NCI-H345 treated with DMSO at 0.1 percent for 48 hours (cell line): ENCODE results near the gene TUBB6.

Experiments
- DNase-seq: peaks from one replicate; lab custom pipeline; 2025; ENCODE audit not compliant: unreplicated experiment; lab: John Stamatoyannopoulos, UW

The TUBB6 gene

DNA sequence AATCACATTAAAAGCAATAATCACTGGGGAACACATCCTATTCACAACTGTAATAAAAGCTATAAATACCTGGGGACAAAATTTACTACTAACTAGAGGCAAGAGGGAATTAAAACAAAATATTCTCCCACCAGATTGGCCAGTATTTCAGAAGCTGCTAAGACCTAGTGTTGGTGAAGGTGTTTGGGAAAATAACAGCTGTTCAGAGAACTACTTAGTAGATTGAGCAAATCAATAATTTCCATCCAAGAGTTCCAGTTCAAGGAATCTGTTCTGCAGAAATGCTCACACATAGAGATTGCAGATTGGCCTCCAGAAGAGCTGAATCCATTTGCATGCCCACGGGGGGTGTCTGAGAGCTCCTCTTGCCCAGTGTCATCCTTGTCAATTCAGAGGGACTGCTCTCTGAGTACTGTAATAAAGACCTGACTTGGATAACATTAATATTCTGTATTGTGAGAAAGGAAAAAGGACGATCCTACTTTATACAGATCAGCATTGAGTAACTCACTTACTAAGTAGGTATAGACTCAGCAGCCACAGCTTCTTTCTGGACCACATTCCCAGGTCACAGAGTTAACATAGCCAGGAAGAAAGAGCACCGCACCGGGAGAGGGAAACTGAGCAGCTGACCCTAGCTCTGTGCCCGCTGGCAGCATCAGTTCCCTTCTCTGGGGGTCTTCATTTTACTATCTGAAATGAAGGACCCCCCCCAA is 5.6 kb downstream of the TUBB6 start:
- DNase-seq = no peak

DNA sequence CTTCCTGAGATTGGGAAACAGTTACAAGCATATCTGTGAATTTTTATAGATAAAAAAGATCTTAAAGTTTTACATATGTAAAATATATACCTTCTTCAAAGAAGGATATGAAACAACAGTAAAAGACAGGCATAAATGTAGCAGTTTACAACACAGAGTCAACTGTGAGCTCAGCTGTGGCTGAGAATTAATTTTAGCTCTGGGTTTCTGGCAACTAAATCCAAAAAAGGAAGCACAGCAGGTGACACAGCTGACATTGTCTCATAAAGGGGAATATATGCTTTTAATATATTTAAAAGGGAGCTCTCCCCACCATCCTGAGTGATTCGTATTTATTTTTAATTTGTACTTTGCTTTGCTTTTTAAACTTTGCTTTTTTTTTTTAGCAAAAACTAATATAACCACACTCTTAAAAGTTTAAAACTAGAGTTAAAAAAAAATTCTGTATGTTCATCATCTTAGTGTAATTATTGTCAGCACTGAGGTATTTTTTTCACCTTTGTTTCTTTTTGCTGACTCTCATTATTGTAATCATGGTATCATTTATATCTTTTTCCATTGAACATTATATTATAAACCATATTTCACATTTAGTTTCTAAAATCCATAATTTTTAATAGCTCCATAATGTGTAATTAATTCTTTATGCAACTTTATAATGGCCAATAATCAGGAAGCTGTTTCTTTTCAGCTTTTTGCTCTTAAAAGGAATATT is 6.7 kb downstream of the TUBB6 start:
- DNase-seq = no peak

DNA sequence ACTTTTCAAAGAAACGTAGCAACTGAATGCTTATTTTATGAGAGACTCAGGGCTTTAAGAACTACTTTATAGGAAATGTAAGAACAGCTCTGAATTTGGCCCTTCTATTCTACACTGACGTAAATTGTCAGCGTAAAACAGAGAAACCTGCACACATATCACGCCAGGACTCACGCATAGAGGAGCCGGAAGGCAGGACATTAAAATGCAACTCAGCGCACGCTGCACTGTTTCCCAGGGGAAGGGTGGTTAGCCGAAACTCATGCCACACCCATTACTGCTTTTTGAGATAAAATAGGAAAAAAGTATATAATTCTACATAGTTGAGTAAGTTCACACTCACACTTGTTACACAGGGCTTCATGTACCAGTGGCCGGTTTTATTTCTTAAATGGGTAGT is 7.4 kb downstream of the TUBB6 start:
- DNase-seq = no peak

DNA sequence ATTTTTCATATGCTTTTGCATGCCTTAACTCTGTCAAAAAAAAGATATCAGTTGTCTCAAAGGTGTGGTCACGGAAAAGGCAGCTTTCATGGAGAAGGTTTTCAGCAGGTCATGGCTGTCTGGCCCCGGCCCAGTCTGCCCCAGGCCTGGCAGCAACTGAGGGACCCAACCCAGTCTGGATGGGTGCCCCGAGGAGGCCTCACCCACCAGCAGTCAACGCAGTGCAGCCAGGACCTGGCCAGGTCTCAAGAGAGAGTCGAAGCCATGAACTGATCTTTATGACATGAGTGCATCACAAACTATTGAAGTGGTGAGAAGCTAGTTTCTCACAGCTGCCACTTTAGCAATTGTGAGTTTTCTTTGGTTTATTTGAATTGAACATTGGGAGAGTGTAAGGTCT is 7.9 kb downstream of the TUBB6 start:
- DNase-seq = no peak

DNA sequence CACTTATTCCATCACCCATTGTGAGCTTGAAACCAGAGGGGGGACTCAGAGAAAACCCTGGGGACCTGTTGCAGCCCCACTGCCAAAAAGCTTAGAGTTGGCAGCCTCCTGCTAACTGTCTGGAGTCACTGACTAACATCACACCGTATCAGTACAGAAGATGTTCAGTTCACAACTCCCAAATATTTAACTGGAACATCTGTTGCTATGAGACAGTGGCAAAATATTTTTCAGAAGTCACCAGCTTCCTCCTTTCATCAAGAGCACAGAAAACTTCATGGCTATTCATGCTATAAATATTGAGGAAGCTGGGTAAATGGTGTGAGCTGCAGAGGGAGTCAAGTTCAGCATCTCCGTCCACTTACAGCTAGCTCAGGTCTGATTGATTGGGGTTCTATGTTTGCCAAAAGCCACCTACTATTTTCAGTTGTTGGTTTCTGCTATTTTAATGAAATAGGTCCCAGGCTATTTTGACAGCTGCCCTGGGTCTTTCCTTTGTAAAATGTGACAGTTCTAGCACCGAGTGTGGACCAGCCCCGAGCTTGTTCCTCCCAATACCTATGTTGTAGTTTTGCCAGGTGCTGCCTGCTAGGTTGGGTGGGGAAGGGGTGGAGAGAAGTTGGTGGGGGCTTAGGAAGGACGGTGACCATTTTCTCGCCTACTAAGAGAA is 9.8 kb downstream of the TUBB6 start:
- DNase-seq = no peak

DNA sequence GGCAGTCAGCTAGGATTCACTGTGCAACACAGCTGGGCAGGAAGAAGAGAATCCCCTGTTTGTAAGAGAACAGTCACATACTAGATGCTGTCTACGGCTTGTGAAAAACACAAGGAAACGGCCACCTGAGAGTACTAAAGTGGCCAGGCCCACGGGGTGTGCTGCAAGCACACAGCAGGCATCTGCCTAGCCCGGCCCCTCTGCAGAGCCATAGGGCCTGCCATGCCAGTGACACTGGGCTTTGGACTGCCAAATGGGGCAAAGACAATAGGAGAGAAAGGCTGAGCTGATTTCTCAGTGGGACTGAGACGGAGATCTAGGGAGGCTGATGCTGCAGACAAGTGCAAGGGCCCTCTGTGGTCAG is 10.3 kb downstream of the TUBB6 start:
- DNase-seq = no peak

DNA sequence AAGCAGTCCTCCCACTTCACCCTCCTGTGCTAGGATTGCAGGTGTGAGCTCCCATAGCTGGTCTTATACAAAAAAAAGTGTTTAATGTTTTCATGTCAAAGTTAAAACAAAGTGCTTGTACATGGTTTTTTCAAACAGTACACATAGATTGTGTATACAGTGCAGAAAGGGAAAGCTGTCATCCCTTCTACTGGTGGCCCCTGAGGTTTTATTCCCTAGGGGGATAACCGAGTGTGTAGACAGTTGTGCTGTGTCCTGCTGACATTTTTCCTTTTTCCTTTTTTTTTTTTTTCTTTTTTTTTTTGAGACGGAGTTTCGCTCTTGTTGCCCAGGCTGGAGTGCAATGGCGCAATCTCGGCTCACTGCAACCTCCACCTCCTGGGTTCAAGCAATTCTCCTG is 10.8 kb downstream of the TUBB6 start:
- DNase-seq = no peak

DNA sequence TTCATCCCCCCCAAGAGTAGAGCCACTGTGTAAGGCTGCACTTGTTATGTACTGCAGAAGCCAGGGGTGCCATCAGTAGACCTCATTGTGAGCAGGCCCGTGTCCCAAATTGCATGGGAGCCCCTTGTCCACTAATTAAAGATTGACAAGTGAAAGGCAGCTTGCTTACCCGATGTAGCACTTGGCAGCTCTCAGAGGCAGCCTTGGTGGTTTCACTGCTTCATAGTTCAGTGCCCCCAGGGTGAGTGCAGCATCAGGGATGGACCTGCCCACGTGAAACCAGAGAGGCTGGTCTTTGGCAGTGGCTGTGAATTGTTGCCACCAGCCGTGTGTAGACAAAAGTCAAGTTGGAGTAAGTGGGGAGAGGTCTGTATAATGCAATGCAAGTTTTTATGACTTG is 13.3 kb downstream of the TUBB6 start:
- DNase-seq = no peak

DNA sequence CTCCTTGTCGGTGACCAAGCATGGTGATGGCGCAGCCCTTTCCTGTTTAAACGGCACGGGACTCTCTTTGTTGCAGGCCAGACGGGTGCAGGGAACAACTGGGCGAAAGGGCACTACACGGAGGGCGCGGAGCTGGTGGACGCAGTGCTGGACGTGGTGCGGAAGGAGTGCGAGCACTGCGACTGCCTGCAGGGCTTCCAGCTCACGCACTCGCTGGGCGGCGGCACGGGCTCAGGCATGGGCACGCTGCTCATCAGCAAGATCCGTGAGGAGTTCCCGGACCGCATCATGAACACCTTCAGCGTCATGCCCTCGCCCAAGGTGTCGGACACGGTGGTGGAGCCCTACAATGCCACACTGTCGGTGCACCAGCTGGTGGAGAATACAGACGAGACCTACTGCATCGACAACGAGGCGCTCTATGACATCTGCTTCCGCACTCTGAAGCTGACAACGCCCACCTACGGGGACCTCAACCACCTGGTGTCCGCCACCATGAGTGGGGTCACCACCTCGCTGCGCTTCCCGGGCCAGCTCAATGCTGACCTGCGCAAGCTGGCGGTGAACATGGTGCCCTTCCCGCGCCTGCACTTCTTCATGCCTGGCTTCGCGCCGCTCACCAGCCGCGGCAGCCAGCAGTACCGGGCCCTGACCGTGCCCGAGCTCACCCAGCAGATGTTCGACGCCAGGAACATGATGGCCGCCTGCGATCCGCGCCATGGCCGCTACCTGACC is 17.1 kb downstream of the TUBB6 start:
- DNase-seq = no peak

DNA sequence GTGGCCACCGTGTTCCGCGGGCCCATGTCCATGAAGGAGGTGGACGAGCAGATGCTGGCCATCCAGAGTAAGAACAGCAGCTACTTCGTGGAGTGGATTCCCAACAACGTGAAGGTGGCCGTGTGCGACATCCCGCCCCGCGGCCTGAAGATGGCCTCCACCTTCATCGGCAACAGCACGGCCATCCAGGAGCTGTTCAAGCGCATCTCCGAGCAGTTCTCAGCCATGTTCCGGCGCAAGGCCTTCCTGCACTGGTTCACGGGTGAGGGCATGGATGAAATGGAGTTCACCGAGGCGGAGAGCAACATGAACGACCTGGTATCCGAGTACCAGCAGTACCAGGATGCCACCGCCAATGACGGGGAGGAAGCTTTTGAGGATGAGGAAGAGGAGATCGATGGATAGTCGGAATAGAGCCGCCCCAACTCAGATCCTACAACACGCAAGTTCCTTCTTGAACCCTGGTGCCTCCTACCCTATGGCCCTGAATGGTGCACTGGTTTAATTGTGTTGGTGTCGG is 17.7 kb downstream of the TUBB6 start:
- DNase-seq = no peak

DNA sequence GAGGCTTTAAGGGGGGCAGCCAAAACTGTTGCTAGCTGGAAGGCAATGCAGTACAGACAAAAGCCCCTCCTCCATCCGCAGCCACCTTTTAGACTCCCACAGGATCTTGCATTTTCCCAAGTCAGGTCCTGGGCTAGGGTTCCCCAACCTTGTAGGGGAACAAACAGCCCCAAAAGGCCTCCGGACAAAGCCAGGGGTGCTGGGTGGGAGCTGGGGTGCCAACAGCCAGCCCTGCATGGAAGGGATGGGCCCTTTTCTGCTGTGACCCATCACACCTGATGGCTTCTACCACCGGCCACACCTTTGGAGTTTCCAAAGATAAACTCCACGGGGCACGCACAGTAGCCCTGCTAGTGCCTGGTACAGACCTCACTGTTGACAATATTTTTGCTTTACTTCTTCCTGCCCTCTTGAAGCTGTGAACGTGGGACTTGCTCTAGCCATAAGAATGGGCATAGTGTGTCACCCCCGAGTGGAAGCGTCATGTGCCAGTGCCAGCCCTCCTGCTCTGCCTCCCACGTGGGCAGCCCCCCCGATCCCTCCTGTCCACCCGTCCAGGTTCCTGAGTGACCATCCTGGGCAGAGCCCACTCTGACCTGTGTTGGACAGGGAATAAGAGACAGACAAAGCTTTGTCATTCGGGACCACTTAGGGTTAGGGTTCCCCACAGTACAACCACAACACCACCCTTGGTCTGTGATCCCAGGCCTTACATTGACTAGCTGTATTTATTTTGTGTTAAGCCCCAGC is 18.8 kb downstream of the TUBB6 start:
- DNase-seq = no peak

DNA sequence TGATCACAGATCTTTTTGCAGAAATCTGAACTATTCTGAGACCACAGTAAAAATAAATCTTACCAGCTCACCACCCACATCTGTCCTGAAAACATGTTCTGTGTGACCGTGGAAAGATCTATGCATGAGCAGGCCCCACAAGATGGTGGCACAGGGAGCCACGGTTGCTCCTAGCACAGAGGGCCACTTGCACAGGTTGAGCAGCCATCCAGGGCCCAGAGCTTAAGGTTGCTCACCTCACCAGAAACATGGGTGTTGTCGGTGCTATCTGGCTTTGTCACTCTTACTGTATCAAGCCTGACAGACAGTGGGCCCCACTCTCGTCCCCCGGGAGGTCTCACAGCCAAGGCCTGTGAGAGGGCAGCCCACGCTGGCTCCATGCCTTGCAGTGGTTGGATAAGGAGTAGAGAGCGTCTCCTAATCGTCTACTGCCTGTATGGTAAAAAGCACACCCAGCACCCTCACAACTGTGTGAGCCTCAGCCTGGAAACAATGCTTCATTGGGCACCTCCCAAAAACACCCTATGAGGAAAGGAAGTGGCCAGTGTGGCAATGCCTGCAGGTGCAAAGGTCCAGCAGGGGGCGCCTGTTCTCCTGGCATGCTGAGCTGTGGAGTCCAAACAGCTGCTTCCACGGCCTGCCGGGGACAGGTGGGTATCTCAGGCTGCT is 19.6 kb downstream of the TUBB6 start:
- DNase-seq = no peak

DNA sequence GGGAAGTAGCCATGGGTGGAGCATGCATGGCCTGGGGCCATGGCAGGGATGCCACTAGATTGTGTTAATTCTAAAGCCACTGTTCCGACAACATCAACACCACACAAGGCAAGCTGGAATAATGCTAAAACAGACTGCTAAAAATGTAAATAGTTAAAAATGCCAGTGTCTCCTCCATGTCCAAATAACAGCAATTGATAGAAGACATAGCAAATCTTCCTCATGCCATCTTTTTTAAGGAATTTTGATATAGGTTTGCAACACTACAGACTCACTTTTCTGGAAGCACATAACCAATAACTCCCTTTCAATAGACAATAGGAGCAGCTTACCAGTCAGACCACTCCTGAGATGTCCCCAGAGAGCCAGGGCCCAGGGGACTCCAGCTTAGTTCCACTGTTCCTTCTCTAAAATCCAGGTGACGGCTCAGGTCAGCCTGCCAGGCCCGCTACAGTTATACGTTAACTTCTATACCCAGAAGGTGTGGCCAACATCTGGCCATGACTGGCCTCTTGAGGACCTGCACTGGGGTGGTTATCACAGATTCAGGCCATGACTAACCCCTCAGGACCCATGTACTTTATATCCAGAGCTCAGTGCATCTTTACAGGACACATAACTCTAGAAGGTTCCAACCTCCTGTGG is 20.3 kb downstream of the TUBB6 start:
- DNase-seq = no peak

DNA sequence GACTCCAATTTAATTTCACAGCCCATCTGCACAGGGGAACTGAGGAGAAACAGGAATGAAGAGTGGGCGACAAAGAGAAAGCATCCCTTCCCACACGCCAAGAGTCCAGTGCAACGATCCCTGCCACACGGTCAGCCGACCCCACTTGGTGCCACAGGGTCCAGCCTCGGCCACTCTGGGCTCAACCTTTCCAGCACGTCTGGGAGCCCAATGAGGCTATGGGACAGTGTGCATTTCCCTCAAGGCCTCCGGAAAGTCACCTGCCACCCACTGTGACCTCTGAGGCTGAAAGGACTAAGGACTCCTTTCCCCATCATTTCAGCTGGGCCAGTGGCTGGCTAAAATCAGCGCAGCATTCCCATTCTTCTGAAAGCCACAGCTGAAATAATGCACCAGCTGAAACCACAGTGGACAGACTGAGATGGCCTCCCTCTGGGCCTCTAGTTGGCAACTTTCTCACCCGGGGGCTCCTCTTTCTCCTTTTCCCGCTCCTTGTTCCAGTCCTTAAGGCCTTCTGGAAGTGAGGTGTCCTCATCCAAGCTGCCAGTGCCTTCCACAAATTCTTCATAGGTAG is 21.2 kb downstream of the TUBB6 start:
- DNase-seq = no peak

DNA sequence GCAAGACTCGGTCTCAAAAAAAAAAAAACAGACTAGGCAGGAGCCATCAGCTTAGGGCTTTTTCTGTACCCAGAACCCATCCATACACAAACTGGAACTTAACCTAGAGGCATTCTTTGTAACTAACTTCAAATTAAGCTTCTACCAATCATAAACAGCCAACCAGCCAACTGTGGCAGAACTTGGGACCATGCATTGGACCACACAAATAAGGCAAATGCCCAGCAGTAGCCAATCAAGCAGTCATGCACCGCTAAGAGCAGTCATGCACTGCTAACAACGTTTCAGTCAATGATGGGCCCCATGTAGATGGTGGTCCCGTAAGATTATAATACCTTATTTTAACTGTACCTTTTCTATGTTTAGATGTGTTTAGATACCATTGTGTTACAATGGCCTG is 22.7 kb downstream of the TUBB6 start:
- DNase-seq = no peak

DNA sequence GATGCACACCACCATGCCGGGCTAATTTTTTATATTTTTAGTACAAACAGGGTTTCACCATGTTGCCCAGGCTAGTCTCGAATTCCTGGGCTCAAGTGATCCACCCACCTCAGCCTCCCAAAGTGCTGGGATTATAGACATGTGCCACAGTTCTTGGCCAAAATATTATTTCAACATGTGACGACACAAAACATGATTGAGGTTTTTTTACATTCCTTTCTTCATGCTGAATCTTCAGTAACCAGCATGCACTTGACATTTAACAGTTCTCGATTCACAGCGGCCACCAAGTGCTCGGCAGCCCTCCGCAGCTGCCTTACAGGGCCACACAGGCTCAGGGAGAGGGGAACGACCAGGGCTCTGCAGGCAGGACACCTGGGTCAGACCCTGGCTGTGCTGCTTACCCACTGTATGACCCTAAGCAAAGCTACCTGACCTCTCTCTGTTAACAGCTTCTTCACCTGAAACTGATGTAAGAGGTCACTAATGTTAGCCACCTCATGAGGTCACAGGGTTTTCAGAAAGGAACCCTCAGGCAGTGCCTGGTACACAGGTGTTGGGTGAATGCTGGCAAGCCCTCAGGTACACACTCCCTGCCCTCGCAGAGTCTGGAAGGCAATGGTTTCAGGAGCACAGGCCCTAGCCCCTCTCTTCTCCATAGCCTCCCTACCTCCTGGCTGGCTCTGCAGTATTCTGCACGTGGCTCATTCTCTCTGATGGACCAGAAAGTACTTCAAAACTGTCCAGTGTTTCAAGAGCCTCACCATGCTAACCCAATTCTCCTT is 25.7 kb downstream of the TUBB6 start:
- DNase-seq = no peak

DNA sequence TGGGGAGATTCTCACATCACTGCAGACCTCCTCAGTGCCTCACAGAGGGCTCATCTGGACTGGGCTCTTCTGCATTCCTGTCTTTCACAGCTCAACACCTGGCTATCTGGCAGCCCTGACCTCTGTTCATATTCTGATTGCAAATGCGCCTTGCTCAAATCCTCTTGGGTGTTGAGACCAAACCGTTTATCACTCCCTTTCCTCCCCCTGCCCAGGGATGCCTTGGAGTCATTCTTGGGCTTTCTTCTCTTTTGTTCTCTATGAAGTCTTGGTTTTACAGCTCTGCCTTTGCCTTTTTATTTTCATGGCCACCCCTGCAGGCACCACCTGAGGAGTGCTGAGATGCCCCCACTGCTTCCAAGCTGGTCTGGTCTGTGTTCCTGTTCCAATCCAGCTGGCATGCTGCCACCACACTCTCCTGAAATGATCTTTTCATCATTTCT is 26.3 kb downstream of the TUBB6 start:
- DNase-seq = no peak

DNA sequence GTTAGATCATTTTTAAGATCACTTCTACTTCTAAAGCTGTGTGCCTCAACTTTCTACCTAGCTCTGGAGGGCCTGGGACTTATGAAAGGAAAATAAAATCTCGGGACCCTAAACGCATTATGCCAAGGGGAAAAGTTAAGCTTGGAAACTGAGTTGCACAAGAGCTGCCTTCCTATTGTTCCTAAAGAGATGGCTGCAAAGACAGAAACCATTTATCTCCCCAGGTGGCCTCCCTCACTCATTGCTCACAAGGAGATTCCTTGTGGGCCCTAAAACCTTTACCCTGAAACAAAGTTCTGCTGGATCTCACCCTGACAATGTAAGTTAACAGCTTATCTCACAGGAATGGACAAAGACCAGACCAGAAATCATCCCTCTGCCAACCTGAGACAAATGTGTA is 26.8 kb downstream of the TUBB6 start:
- DNase-seq = no peak

DNA sequence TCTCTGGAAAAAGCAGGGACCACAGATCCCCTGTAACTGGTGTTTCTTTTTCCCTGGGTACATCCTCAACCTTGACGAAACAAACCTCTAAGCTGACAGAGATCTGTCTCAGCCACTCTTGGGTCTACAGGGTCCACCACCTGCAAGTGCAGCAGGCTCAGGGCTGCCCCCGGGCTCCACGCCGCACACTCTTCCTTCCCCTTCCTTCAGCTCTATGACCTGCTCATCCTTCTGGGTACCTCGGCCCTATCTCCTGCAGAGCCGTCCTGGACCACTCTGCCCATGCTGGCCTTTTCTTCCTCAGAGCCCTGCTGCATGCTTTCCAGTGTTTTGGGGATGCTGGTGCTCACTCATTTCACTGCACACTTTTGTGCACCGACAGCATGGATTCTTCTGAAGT is 27.5 kb downstream of the TUBB6 start:
- DNase-seq = no peak
